NCI-H2171 (cell line): ENCODE data around the gene ABR.
"Not testable (repeated sequence)": the region's sequence is repeated elsewhere in the genome, so short reads cannot be mapped to it uniquely, and the experiment has no call there.

Experiments used
- DNase-seq: peaks from one replicate; lab custom pipeline; 2025; lab: John Stamatoyannopoulos, UW

Gene ABR

GRCh38 chr17:1120596-1121441, 59.0 kb downstream of the ABR start:
- DNase-seq, result no peak

- no peak for DNase-seq
Observed at GRCh38 chr17:1119924-1120323, 59.9 kb downstream of the ABR start.

GRCh38 chr17:1116602-1117001, 63.2 kb downstream of the ABR start:
- no peak for DNase-seq

- no peak for DNase-seq
Observed at GRCh38 chr17:1112875-1113274, 66.9 kb downstream of the ABR start.

- DNase-seq, result no peak
Observed at GRCh38 chr17:1111599-1112443, 68.0 kb downstream of the ABR start.

GRCh38 chr17:1110862-1111598, 68.8 kb downstream of the ABR start:
- DNase-seq, result no peak

- DNase-seq, result no peak
Observed at GRCh38 chr17:1110541-1110861, 69.3 kb downstream of the ABR start.

GRCh38 chr17:1109606-1110540, 69.9 kb downstream of the ABR start:
- peak; percentile 37 for DNase-seq

- no peak for DNase-seq
Observed at GRCh38 chr17:1108765-1109605, 70.8 kb downstream of the ABR start.

GRCh38 chr17:1108478-1108764, 71.4 kb downstream of the ABR start:
- no peak for DNase-seq

GRCh38 chr17:1107777-1108477, 71.9 kb downstream of the ABR start:
- no peak for DNase-seq

- DNase-seq, result no peak
Observed at GRCh38 chr17:1107083-1107776, 72.6 kb downstream of the ABR start.

GRCh38 chr17:1104222-1104621, 75.6 kb downstream of the ABR start:
- DNase-seq, result no peak

GRCh38 chr17:1100382-1100781, 79.4 kb downstream of the ABR start:
- no peak for DNase-seq

GRCh38 chr17:1099242-1099641, 80.5 kb downstream of the ABR start:
- no peak for DNase-seq

- not testable (repeated sequence) for DNase-seq
Observed at GRCh38 chr17:1097972-1098744, 81.6 kb downstream of the ABR start.

- no peak for DNase-seq
Observed at GRCh38 chr17:1096215-1096614, 83.6 kb downstream of the ABR start.

- no peak for DNase-seq
Observed at GRCh38 chr17:1095853-1096173, 84.0 kb downstream of the ABR start.
